ENCODE measurements around the gene SCGB1D1. TPM values are rescaled to one million over a fixed set of nuclear protein-coding genes. Genes with fewer than 3 reads are reported as not detected.

The SCGB1D1 gene
- total RNA-seq, 1 experiment from 2014 or later: not detected

GRCh38 chr11:62142043-62142375, 48.0 kb upstream of the SCGB1D1 start:
- Mint-ChIP-seq H3K4me1 (ENCODE audit: insufficient read depth, unreplicated experiment) (no peaks in the 10 kb centered on the region), H3K9me3 (ENCODE audit: unreplicated experiment) (no peaks in the 10 kb centered on the region), H3K27me3 (ENCODE audit: insufficient read depth, unreplicated experiment) (no peaks in the 10 kb centered on the region), H3K4me3 (ENCODE audit: unreplicated experiment) (no peak overlapping the region), H3K27ac (ENCODE audit: low read depth, unreplicated experiment) (no peak overlapping the region), H3K36me3 (ENCODE audit: insufficient read depth, unreplicated experiment) (peaks cover 11% of the 10 kb centered on the region)
- BruUV-seq (replicated peaks): no TSS peak
- TF ChIP-seq, protein P1, sequence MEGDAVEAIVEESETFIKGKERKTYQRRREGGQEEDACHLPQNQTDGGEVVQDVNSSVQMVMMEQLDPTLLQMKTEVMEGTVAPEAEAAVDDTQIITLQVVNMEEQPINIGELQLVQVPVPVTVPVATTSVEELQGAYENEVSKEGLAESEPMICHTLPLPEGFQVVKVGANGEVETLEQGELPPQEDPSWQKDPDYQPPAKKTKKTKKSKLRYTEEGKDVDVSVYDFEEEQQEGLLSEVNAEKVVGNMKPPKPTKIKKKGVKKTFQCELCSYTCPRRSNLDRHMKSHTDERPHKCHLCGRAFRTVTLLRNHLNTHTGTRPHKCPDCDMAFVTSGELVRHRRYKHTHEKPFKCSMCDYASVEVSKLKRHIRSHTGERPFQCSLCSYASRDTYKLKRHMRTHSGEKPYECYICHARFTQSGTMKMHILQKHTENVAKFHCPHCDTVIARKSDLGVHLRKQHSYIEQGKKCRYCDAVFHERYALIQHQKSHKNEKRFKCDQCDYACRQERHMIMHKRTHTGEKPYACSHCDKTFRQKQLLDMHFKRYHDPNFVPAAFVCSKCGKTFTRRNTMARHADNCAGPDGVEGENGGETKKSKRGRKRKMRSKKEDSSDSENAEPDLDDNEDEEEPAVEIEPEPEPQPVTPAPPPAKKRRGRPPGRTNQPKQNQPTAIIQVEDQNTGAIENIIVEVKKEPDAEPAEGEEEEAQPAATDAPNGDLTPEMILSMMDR (IDR thresholded peaks at IDR 0.05; ENCODE audit: unreplicated experiment): no peak
- intact Hi-C loops (cut with micrococcal nuclease): no loop called here
- ChIA-PET CTCF (interaction anchor here (1.1 kb wide), 1 partner anchor 17 kb away, joined by 3 read pairs; no protein-coding TSS in a partner anchor), POLR2A (no interaction called here)
- no peak for DNase-seq (ENCODE audit: unreplicated experiment)

- H3K9me3 Mint-ChIP-seq (ENCODE audit: unreplicated experiment): no peaks in the 10 kb centered on the region
- peaks cover 19% of the 10 kb centered on the region for H3K36me3 Mint-ChIP-seq (ENCODE audit: insufficient read depth, unreplicated experiment)
- H3K4me3 Mint-ChIP-seq (ENCODE audit: unreplicated experiment): no peak overlapping the region
- POLR2A ChIA-PET: no interaction called here
- no TSS peak for BruUV-seq (replicated peaks)
- intact Hi-C loops (cut with micrococcal nuclease): no loop called here
- DNase-seq (ENCODE audit: unreplicated experiment): no peak
- TF ChIP-seq, protein P1 (IDR thresholded peaks at IDR 0.05; ENCODE audit: unreplicated experiment): no peak
- CTCF ChIA-PET: interaction anchor here (0.6 to 1.5 kb wide), 3 partner anchors 12 to 410 kb away, joined by 3 to 4 read pairs (median 4); no protein-coding TSS in a partner anchor
- no peaks in the 10 kb centered on the region for H3K27me3 Mint-ChIP-seq (ENCODE audit: insufficient read depth, unreplicated experiment)
- no peaks in the 10 kb centered on the region for H3K4me1 Mint-ChIP-seq (ENCODE audit: insufficient read depth, unreplicated experiment)
- H3K27ac Mint-ChIP-seq (ENCODE audit: low read depth, unreplicated experiment): no peak overlapping the region
Observed at GRCh38 chr11:62142921-62143320, 47.1 kb upstream of the SCGB1D1 start.

- TF ChIP-seq, protein P1 (IDR thresholded peaks at IDR 0.05; ENCODE audit: unreplicated experiment): no peak
- BruUV-seq (replicated peaks): no TSS peak
Observed at GRCh38 chr11:62143727-62144126, 46.3 kb upstream of the SCGB1D1 start.

GRCh38 chr11:62144641-62145255, 45.3 kb upstream of the SCGB1D1 start:
- intact Hi-C loops (cut with micrococcal nuclease): no loop called here
- Mint-ChIP-seq H3K9me3 (ENCODE audit: unreplicated experiment) (no peaks in the 10 kb centered on the region), H3K4me3 (ENCODE audit: unreplicated experiment) (no peak overlapping the region), H3K36me3 (ENCODE audit: insufficient read depth, unreplicated experiment) (peaks cover 27% of the 10 kb centered on the region), H3K27me3 (ENCODE audit: insufficient read depth, unreplicated experiment) (no peaks in the 10 kb centered on the region), H3K27ac (ENCODE audit: low read depth, unreplicated experiment) (no peak overlapping the region), H3K4me1 (ENCODE audit: insufficient read depth, unreplicated experiment) (no peaks in the 10 kb centered on the region)
- TF ChIP-seq, protein P1 (IDR thresholded peaks at IDR 0.05; ENCODE audit: unreplicated experiment): no peak
- no peak for DNase-seq (ENCODE audit: unreplicated experiment)
- BruUV-seq (replicated peaks): no TSS peak
- ChIA-PET CTCF (interaction anchor here (1.1 kb wide), 1 partner anchor 37 kb away, joined by 4 read pairs; no protein-coding TSS in a partner anchor), POLR2A (interaction anchor here (0.6 kb wide), 1 partner anchor 20 kb away, joined by 3 read pairs; no protein-coding TSS in a partner anchor)

More at GRCh38 chr11:62143727-62144126, 46.3 kb upstream of the SCGB1D1 start:
- ChIA-PET CTCF (interaction anchor here (0.6 to 1.5 kb wide), 5 partner anchors 11 to 1004 kb away, joined by 3 to 4 read pairs (median 4); no protein-coding TSS in a partner anchor), POLR2A (no interaction called here)
- no peaks in the 10 kb centered on the region for H3K27me3 Mint-ChIP-seq (ENCODE audit: insufficient read depth, unreplicated experiment)
- intact Hi-C loops (cut with micrococcal nuclease): no loop called here
- no peaks in the 10 kb centered on the region for H3K9me3 Mint-ChIP-seq (ENCODE audit: unreplicated experiment)
- no peak overlapping the region for H3K4me3 Mint-ChIP-seq (ENCODE audit: unreplicated experiment)
- no peaks in the 10 kb centered on the region for H3K4me1 Mint-ChIP-seq (ENCODE audit: insufficient read depth, unreplicated experiment)
- no peak for DNase-seq (ENCODE audit: unreplicated experiment)
- no peak overlapping the region for H3K27ac Mint-ChIP-seq (ENCODE audit: low read depth, unreplicated experiment)
- H3K36me3 Mint-ChIP-seq (ENCODE audit: insufficient read depth, unreplicated experiment): peaks cover 20% of the 10 kb centered on the region

All from MCF 10A (cell line).